GOT3 (cell line): Measurements from ENCODE around the gene VPS13D.
A peak's percentile ranks its signal among the peaks of the same experiment; 100 is the strongest.

Source experiments
- DNase-seq: peaks from one replicate; lab custom pipeline; 2025; ENCODE audit warnings: mixed read lengths; lab: John Stamatoyannopoulos, UW

The VPS13D gene

GRCh38 chr1:12539705-12540579 is 310.1 kb downstream of the VPS13D start:
- no peak for DNase-seq

- no peak for DNase-seq
Observed at GRCh38 chr1:12540580-12541273, 310.9 kb downstream of the VPS13D start.

- no peak for DNase-seq
Observed at GRCh38 chr1:12541274-12542137, 311.7 kb downstream of the VPS13D start.

GRCh38 chr1:12542138-12542465 is 312.3 kb downstream of the VPS13D start:
- no peak for DNase-seq

- no peak for DNase-seq
Observed at GRCh38 chr1:12542616-12543592, 313.1 kb downstream of the VPS13D start.

- DNase-seq, result no peak
Observed at GRCh38 chr1:12543740-12544154, 313.9 kb downstream of the VPS13D start.

- no peak for DNase-seq
Observed at GRCh38 chr1:12544357-12544756, 314.5 kb downstream of the VPS13D start.

- no peak for DNase-seq
Observed at GRCh38 chr1:12544992-12545391, 315.2 kb downstream of the VPS13D start.

- no peak for DNase-seq
Observed at GRCh38 chr1:12546771-12547585, 317.1 kb downstream of the VPS13D start.

- no peak for DNase-seq
Observed at GRCh38 chr1:12547586-12548225, 317.9 kb downstream of the VPS13D start.

GRCh38 chr1:12548279-12548972 is 318.6 kb downstream of the VPS13D start:
- no peak for DNase-seq

- no peak for DNase-seq
Observed at GRCh38 chr1:12548973-12549459, 319.2 kb downstream of the VPS13D start.

GRCh38 chr1:12549460-12550349 is 319.9 kb downstream of the VPS13D start:
- DNase-seq, result peak; percentile 43

- DNase-seq, result no peak
Observed at GRCh38 chr1:12551584-12551983, 321.8 kb downstream of the VPS13D start.

- no peak for DNase-seq
Observed at GRCh38 chr1:12552111-12552888, 322.5 kb downstream of the VPS13D start.

- DNase-seq, result no peak
Observed at GRCh38 chr1:12552951-12553921, 323.4 kb downstream of the VPS13D start.
